SK-N-SH treated with all-trans-retinoic acid at 6 μM for 48 hours (cell line): ENCODE results near the gene MYLK4.

ENCODE experiments used
- ARNTL ChIP-seq: fragments of 450-650 bp; formaldehyde crosslinking; IDR thresholded peaks from 2 replicates; pipeline ENCODE4 v1.5.0; 2020; ENCODE audit warnings: low read depth, mild to moderate bottlenecking, moderate library complexity, borderline replicate concordance
- CSDC2 ChIP-seq: fragments of 250-450 bp; sonication (Bioruptor Pico); IDR thresholded peaks from 2 replicates; pipeline ENCODE4 v1.5.0; 2020; ENCODE audit warnings: mild to moderate bottlenecking, moderate library complexity
- OSR1 ChIP-seq: fragments of 250-450 bp; sonication (Bioruptor Pico); IDR thresholded peaks from 2 replicates; pipeline ENCODE4 v1.8.0; 2022; ENCODE audit warnings: moderate library complexity, mild to moderate bottlenecking, inconsistent platforms
- ZNF565 ChIP-seq: fragments of 450-650 bp; formaldehyde crosslinking; conservative IDR thresholded peaks from 2 replicates; pipeline ENCODE4 v1.5.0; 2020; ENCODE audit warnings: low read depth, mild to moderate bottlenecking, moderate library complexity
- TF ChIP-seq, protein P1 (sequence below): fragments of 250-450 bp; sonication (Bioruptor Pico); IDR thresholded peaks from 2 replicates; pipeline ENCODE4 v1.8.0; 2020; ENCODE audit warnings: mild to moderate bottlenecking, moderate library complexity, borderline replicate concordance
- TF ChIP-seq, protein P2 (sequence below): fragments of 250-450 bp; sonication (Bioruptor Pico); IDR thresholded peaks from 2 replicates; pipeline ENCODE4 v1.5.1; 2020; ENCODE audit warnings: low read depth, mild to moderate bottlenecking, moderate library complexity

DNA sequence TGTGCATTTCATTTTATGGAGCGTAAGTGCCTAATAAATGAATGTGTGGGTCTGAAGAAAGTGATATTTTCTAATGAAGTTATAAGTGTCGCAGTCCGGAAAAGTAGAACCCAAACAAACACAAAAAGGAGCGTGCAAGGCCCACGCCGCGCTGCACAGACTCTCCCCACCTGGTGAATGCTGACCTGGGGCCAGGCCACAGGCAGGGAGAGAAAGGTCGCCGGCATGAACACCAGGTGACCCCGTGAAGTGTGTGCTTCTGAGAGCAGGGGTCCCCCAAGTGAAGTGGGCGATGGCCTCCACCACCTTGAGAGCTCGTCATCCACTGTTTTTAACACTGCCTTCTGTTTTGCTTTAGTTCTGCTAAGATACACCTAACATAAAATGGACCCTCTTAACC lies 114.8 kb downstream of the MYLK4 start:
- TF ChIP-seq, protein P1, sequence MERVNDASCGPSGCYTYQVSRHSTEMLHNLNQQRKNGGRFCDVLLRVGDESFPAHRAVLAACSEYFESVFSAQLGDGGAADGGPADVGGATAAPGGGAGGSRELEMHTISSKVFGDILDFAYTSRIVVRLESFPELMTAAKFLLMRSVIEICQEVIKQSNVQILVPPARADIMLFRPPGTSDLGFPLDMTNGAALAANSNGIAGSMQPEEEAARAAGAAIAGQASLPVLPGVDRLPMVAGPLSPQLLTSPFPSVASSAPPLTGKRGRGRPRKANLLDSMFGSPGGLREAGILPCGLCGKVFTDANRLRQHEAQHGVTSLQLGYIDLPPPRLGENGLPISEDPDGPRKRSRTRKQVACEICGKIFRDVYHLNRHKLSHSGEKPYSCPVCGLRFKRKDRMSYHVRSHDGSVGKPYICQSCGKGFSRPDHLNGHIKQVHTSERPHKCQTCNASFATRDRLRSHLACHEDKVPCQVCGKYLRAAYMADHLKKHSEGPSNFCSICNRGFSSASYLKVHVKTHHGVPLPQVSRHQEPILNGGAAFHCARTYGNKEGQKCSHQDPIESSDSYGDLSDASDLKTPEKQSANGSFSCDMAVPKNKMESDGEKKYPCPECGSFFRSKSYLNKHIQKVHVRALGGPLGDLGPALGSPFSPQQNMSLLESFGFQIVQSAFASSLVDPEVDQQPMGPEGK (CRISPR knock-in tag) = no peak
- no peak for TF ChIP-seq ARNTL
- TF ChIP-seq CSDC2 = no peak
- TF ChIP-seq OSR1 (CRISPR knock-in tag) = no peak
- TF ChIP-seq ZNF565 (CRISPR knock-in tag) = no peak
- TF ChIP-seq, protein P2, sequence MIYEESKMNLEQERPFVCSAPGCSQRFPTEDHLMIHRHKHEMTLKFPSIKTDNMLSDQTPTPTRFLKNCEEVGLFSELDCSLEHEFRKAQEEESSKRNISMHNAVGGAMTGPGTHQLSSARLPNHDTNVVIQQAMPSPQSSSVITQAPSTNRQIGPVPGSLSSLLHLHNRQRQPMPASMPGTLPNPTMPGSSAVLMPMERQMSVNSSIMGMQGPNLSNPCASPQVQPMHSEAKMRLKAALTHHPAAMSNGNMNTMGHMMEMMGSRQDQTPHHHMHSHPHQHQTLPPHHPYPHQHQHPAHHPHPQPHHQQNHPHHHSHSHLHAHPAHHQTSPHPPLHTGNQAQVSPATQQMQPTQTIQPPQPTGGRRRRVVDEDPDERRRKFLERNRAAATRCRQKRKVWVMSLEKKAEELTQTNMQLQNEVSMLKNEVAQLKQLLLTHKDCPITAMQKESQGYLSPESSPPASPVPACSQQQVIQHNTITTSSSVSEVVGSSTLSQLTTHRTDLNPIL (CRISPR knock-in tag) = no peak
